ENCODE results near the gene CDCA4. TPM values are rescaled to one million over a fixed set of nuclear protein-coding genes. Genes with fewer than 3 reads are reported as not detected.
A peak's percentile ranks its signal among the peaks of the same experiment; 100 is the strongest.
"Not testable (repeated sequence)": the region's sequence is repeated elsewhere in the genome, so short reads cannot be mapped to it uniquely, and the experiment has no call there.

Gene CDCA4
- total RNA-seq (2014; rRNA removed), result 63.1 and 63.6 TPM in 2 replicates
- polyA plus RNA-seq (2012), result 21.3 TPM

GRCh38 chr14:105020815-105021655, at the start of gene CDCA4:
Gene CDCA4 (minus strand): TSS chr14:105021083. CDS start chr14:105011929, 9,154 bp downstream.
- DNase-seq (ENCODE audit: low read depth), result peak; percentile 95

- no peak for DNase-seq (ENCODE audit: low read depth)
These were observed 49.2 kb upstream of the CDCA4 start for GRCh38 chr14:105069871-105070759.

GRCh38 chr14:105069522-105069870, 48.6 kb upstream of the CDCA4 start:
- no peak for DNase-seq (ENCODE audit: low read depth)

- DNase-seq (ENCODE audit: low read depth), result no peak
These were observed 47.9 kb upstream of the CDCA4 start for GRCh38 chr14:105068818-105069217.

- no peak for DNase-seq (ENCODE audit: low read depth)
These were observed 47.1 kb upstream of the CDCA4 start for GRCh38 chr14:105067969-105068301.

GRCh38 chr14:105067140-105067968, 46.5 kb upstream of the CDCA4 start:
- DNase-seq (ENCODE audit: low read depth), result peak; percentile 21

GRCh38 chr14:105066240-105067071, 45.6 kb upstream of the CDCA4 start:
- DNase-seq (ENCODE audit: low read depth), result no peak

- no peak for DNase-seq (ENCODE audit: low read depth)
These were observed 44.7 kb upstream of the CDCA4 start, which contains the start of gene GPR132 for GRCh38 chr14:105065280-105066228. Gene GPR132 (minus strand): TSS chr14:105065430. CDS start chr14:105055420, 10,010 bp downstream.

GRCh38 chr14:105064721-105065143, 43.8 kb upstream of the CDCA4 start:
- DNase-seq (ENCODE audit: low read depth), result no peak

GRCh38 chr14:105064001-105064400, 43.1 kb upstream of the CDCA4 start:
- DNase-seq (ENCODE audit: low read depth), result no peak

GRCh38 chr14:105063506-105063905, 42.6 kb upstream of the CDCA4 start:
- DNase-seq (ENCODE audit: low read depth), result not testable (repeated sequence)

- no peak for DNase-seq (ENCODE audit: low read depth)
These were observed 42.2 kb upstream of the CDCA4 start for GRCh38 chr14:105063056-105063455.

- no peak for DNase-seq (ENCODE audit: low read depth)
These were observed 41.2 kb upstream of the CDCA4 start for GRCh38 chr14:105062048-105062433.

GRCh38 chr14:105061428-105062047, 40.7 kb upstream of the CDCA4 start:
- no peak for DNase-seq (ENCODE audit: low read depth)

GRCh38 chr14:105060751-105061427, 40.0 kb upstream of the CDCA4 start:
- no peak for DNase-seq (ENCODE audit: low read depth)

GRCh38 chr14:105059925-105060565, 39.2 kb upstream of the CDCA4 start:
- no peak for DNase-seq (ENCODE audit: low read depth)

- no peak for DNase-seq (ENCODE audit: low read depth)
These were observed 38.4 kb upstream of the CDCA4 start for GRCh38 chr14:105059035-105059924.

Measured in LHCN-M2 (cell line).